ENCODE results near the gene SMG6. TPM values are rescaled to one million over a fixed set of nuclear protein-coding genes. Genes with fewer than 3 reads are reported as not detected.
A peak's percentile ranks its signal among the peaks of the same experiment; 100 is the strongest.
"Not testable (repeated sequence)": the region's sequence is repeated elsewhere in the genome, so short reads cannot be mapped to it uniquely, and the experiment has no call there.

The SMG6 gene
- total and polyA plus RNA-seq, 2 donors (not counting 1 experiment from before 2014, with no cell fraction given): 10.6 to 35.5 TPM

DNA sequence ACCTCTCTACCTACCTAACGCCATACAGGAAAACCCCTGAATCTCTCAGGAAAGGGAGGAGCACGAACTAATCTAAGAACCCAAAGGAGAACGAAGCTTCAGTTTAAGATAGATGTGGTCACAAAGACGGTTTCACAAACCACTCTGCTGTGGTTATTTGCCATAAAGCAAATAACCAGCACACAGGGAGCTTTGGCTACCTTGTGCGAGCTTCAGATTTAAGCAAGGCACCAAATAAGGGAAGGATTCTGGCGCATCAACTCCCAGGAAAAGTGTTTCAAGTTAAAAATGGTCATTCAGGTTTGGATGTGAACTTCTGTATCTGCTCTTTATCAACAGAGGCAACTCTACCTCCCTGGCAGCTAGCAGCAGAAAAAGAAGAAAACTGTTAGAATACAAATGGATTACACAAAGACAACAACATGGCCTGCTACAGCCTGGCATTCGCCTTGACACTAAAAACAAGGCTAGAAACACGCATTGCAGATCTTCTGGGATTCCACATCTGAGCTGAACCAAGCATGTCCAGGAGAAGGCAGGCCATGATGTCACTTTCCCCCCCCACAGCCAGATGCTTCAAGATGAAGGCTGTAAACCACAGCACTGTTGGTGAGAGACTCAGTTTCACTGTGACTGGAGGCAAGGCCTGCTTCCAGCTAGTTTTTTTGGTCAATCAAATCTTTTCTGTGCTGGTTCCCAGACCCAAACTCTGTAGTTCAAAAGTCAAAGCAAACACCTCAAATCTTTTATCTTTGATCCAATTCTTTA is 43.6 kb downstream of the SMG6 start:
- 39% methylated on average over 7 of the region's 8 CpGs for WGBS (ENCODE audit: insufficient coverage)
- DNase-seq (no peak), ATAC-seq (ENCODE audit: low read depth) (no peak)
- TF ChIP-seq EZH2 (IDR thresholded peaks at IDR 0.05; ENCODE audit: borderline replicate concordance, insufficient read depth, low read depth, low read length, poor library complexity, severe bottlenecking): no peak
- Histone ChIP-seq H3K36me3 (replicated peaks in 1 of 2; ENCODE audit: control extremely low read depth in 1 of 2, control insufficient read depth in 1 of 2, extremely low read depth in 1 of 2, insufficient read depth in 2 of 2, low read length in 1 of 2) (peaks cover 0 to 12% of the 10 kb centered on the region in 2 experiments), H2AFZ (ENCODE audit: insufficient read depth, low read depth, low read length, poor library complexity, severe bottlenecking) (no peak overlapping the region), H3K9ac (ENCODE audit: low read length) (no peak overlapping the region), H3K4me1 (ENCODE audit: control insufficient read depth in 2 of 2, insufficient read depth in 2 of 2, low read length in 2 of 2) (peaks cover 0 to 12% of the 10 kb centered on the region in 2 donors), H3K27ac (ENCODE audit: low read length in 2 of 2) (peak overlapping the region; percentile 36 to 63), H3K9me3 (ENCODE audit: control extremely low read depth in 1 of 3, control insufficient read depth in 2 of 3, insufficient read depth in 1 of 3, low read length in 2 of 3) (no peaks in the 10 kb centered on the region), H3K4me3 (ENCODE audit: control extremely low read depth in 1 of 5, extremely low read depth in 1 of 5, insufficient read depth in 1 of 5, low read depth in 2 of 5, low read length in 4 of 5) (no peak overlapping the region), H3K79me2 (ENCODE audit: control insufficient read depth, insufficient read depth, low read length) (peaks cover 34% of the 10 kb centered on the region), H3K4me2 (replicated peaks; ENCODE audit: low read depth, low read length, poor library complexity, severe bottlenecking) (peak overlapping the region; percentile 2), H4K20me1 (ENCODE audit: control insufficient read depth, insufficient read depth, low read length, poor library complexity, severe bottlenecking) (no peaks in the 10 kb centered on the region), H3K27me3 (replicated peaks in 1 of 4; ENCODE audit: control extremely low read depth in 1 of 4, control insufficient read depth in 3 of 4, insufficient read depth in 4 of 4, low read length in 3 of 4) (no peaks in the 10 kb centered on the region)
- H3K27me3 Mint-ChIP-seq: no peaks in the 10 kb centered on the region
- no peak overlapping the region for H3K4me3 Mint-ChIP-seq
- peak overlapping the region; percentile 17 for H3K27ac Mint-ChIP-seq
- ChIA-PET CTCF (interaction anchor here (0.6 to 1.0 kb wide), 4 partner anchors 15 to 175 kb away, joined by 3 read pairs; no protein-coding TSS in a partner anchor), POLR2A (interaction anchor here (0.7 kb wide), 2 partner anchors 26 to 538 kb away, joined by 6 to 9 read pairs; no protein-coding TSS in a partner anchor)
- intact Hi-C loops (cut with micrococcal nuclease): no loop called here
- H3K4me1 Mint-ChIP-seq: peaks cover 16% of the 10 kb centered on the region
- H3K9me3 Mint-ChIP-seq (ENCODE audit: insufficient read depth): no peaks in the 10 kb centered on the region

- H3K9ac ChIP-seq (ENCODE audit: low read length); H3K27ac ChIP-seq (ENCODE audit: low read length in 2 of 2); DNase-seq; H3K4me2 ChIP-seq (replicated peaks; ENCODE audit: low read depth, low read length, poor library complexity, severe bottlenecking); intact Hi-C loops (cut with micrococcal nuclease); H3K27ac Mint-ChIP-seq; H3K4me3 Mint-ChIP-seq; H3K27me3 ChIP-seq (replicated peaks in 1 of 4; ENCODE audit: control extremely low read depth in 1 of 4, control insufficient read depth in 3 of 4, insufficient read depth in 4 of 4, low read length in 3 of 4); ATAC-seq (ENCODE audit: low read depth); H2AFZ ChIP-seq (ENCODE audit: insufficient read depth, low read depth, low read length, poor library complexity, severe bottlenecking); H3K27me3 Mint-ChIP-seq; H4K20me1 ChIP-seq (ENCODE audit: control insufficient read depth, insufficient read depth, low read length, poor library complexity, severe bottlenecking); H3K4me3 ChIP-seq (ENCODE audit: control extremely low read depth in 1 of 5, extremely low read depth in 1 of 5, insufficient read depth in 1 of 5, low read depth in 2 of 5, low read length in 4 of 5); H3K9me3 Mint-ChIP-seq (ENCODE audit: insufficient read depth); H3K9me3 ChIP-seq (ENCODE audit: control extremely low read depth in 1 of 3, control insufficient read depth in 2 of 3, insufficient read depth in 1 of 3, low read length in 2 of 3): not testable (repeated sequence)
- Histone ChIP-seq H3K36me3 (replicated peaks in 1 of 2; ENCODE audit: control extremely low read depth in 1 of 2, control insufficient read depth in 1 of 2, extremely low read depth in 1 of 2, insufficient read depth in 2 of 2, low read length in 1 of 2) (peaks cover 3 to 15% of the 10 kb centered on the region in 2 experiments), H3K79me2 (ENCODE audit: control insufficient read depth, insufficient read depth, low read length) (peaks cover 27% of the 10 kb centered on the region), H3K4me1 (ENCODE audit: control insufficient read depth in 2 of 2, insufficient read depth in 2 of 2, low read length in 2 of 2) (peaks cover 0 to 12% of the 10 kb centered on the region in 2 donors)
- WGBS (ENCODE audit: insufficient coverage): 95% methylated on average over 4 of the region's 8 CpGs
- peaks cover 14% of the 10 kb centered on the region for H3K4me1 Mint-ChIP-seq
- ChIA-PET CTCF (interaction anchor here (1.8 kb wide), 1 partner anchor 13 kb away, joined by 8 read pairs; no protein-coding TSS in a partner anchor), POLR2A (interaction anchor here (0.6 to 0.7 kb wide), 4 partner anchors 8 to 215 kb away, joined by 3 to 10 read pairs (median 6); no protein-coding TSS in a partner anchor)
These were observed 44.8 kb downstream of the SMG6 start for GRCh38 chr17:2258830-2259229.

All from B cell (primary cell).